Brain (organoid and tissue), 1 donor: ENCODE data around the gene WNT16. TPM values are rescaled to one million over a fixed set of nuclear protein-coding genes. Genes with fewer than 3 reads are reported as not detected.

Source experiments
- polyA plus RNA-seq: library from polyadenylated mRNA; stranded (reverse); fragments of 350-450 nt; fragmentation: Illumina TruSeq; extraction: RNeasy Lipid Tissue Mini Kit (QIAGEN cat#74804); gene quantifications from one replicate; pipeline ENCODE4 v1.2.3, GENCODE V29; 2015; ENCODE audit warnings: low read depth, low replicate concordance; ENCODE audit not compliant: insufficient read depth

Gene WNT16
- polyA plus RNA-seq, 1 donor from 2014 or later, result 0.25 TPM

Other genes with a start within 250 kb of the WNT16 start
- gene FAM3C, start 67.3 kb downstream of the WNT16 start, polyA plus RNA-seq, result 23.7 TPM